Measurements from ENCODE around the gene LPAR1. TPM values are rescaled to one million over a fixed set of nuclear protein-coding genes. Genes with fewer than 3 reads are reported as not detected.

The LPAR1 gene
- total RNA-seq, 2 experiments from 2014 or later: not detected

DNA sequence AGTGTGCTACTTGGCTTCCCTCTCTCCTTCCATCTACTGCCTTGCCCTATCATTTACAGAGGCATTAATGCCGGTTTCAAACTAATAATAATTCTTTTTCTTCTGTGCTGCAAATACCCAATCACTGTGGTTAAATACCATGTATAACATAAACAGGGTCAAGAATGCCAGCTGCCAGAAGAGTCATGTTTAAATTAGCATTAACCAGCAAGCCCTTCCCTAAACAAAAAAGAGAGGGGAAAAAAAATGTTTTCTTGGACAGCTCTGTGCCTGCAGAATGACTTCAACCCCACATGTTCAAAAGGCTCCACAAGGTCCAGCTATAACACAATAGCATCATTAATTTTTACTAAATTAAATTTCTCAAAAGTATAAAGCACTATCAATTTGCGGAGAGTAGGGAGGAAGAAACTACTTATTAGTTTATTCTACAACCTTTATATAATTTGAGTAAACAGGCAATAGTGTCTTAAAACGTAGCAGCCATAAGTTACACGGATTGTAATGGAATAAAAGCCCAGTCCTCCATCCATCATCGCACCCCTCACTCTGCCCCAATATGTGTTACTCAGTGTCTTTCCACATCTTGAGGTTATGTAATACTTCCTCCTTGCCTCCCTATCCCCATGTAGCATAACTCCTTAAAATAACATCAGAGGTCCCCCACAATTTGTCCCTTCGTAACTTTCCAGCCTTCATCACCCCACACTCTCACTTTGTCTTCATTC, 3.9 kb downstream of the LPAR1 start:
- Mint-ChIP-seq H3K4me3 (no peak overlapping the region), H3K36me3 (peaks cover 1% of the 10 kb centered on the region), H3K4me1 (peaks cover 10% of the 10 kb centered on the region), H3K9me3 (ENCODE audit: low read depth) (peaks cover 1% of the 10 kb centered on the region), H3K27me3 (peaks cover 24% of the 10 kb centered on the region), H3K27ac (no peak overlapping the region)
- ATAC-seq (no peak), DNase-seq (no peak)
- CTCF ChIA-PET: no interaction called here

DNA sequence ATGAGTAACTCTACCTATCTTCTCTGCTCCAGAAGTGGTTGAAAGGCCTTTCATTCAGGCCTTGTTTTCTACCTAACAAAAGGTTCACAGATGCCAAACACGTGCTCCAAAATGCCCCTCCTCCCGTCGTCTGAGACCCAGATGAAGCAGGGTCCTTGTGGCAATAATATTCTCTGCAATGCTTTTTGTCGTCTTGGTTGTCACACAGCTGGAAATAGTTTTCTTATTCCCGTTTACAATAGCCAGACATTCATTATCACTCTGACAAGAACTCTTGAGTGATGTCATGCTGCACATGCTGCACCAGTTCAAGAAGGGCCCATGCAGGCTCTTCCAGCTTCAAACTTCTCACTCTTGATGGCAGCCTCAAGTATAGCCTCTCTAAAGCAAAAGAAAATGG, 7.8 kb downstream of the LPAR1 start:
- DNase-seq (no peak), ATAC-seq (no peak)
- Mint-ChIP-seq H3K27ac (no peak overlapping the region), H3K4me3 (no peak overlapping the region), H3K4me1 (peaks cover 5% of the 10 kb centered on the region), H3K36me3 (no peaks in the 10 kb centered on the region), H3K9me3 (ENCODE audit: low read depth) (peaks cover 3% of the 10 kb centered on the region), H3K27me3 (no peaks in the 10 kb centered on the region)
- CTCF ChIA-PET: no interaction called here

DNA sequence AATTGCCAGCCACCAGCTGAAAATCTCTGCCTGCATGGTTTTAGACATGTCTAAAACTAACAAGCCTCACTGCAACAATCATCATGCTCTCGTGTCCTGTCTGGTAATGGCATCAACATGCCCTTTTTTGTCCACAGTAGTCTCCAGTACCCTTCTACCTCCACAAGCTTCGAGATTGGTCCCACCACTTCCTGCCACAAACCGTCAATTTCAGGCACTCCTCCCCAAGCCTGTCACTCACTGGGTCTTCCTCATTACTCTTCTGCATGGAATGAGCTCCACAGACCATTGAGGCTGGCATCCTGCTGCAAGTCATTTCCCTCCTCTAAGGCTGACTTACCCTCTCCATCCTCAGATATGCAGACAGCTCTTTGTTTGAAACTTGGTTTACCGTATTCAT, 9.0 kb downstream of the LPAR1 start:
- no peaks in the 10 kb centered on the region for H3K27me3 Mint-ChIP-seq
- peaks cover 6% of the 10 kb centered on the region for H3K9me3 Mint-ChIP-seq (ENCODE audit: low read depth)
- H3K36me3 Mint-ChIP-seq: no peaks in the 10 kb centered on the region
- H3K4me1 Mint-ChIP-seq: peaks cover 5% of the 10 kb centered on the region
- H3K4me3 Mint-ChIP-seq: no peak overlapping the region
- no peak overlapping the region for H3K27ac Mint-ChIP-seq
- DNase-seq (peak; percentile 51), ATAC-seq (no peak)
- CTCF ChIA-PET: interaction anchor here (0.7 kb wide), 1 partner anchor 30 kb away, joined by 3 read pairs; no protein-coding TSS in a partner anchor

DNA sequence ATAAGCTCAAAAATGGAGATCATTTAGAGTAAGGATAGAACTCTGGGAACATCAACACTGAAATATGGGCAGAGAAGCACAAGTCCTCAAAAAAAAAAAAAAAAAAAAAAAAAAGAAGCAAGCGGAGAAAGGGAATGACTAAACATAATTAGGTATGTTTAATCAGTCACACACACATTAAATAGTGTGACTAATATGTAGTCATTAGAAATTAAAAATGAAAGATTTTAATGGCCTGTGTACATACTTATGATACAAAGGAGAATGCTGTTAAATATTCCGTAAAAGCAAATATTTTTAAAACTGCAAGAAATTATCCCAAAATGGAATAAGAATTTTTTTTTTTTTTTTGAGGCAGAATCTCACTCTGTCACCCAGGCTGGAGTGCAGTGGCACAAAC, 10.5 kb downstream of the LPAR1 start:
- H3K27ac Mint-ChIP-seq: no peak overlapping the region
- H3K4me1 Mint-ChIP-seq: peaks cover 5% of the 10 kb centered on the region
- H3K36me3 Mint-ChIP-seq: no peaks in the 10 kb centered on the region
- no peaks in the 10 kb centered on the region for H3K27me3 Mint-ChIP-seq
- no peak for DNase-seq
- CTCF ChIA-PET: no interaction called here
- peaks cover 8% of the 10 kb centered on the region for H3K9me3 Mint-ChIP-seq (ENCODE audit: low read depth)
- no peak for ATAC-seq
- no peak overlapping the region for H3K4me3 Mint-ChIP-seq

DNA sequence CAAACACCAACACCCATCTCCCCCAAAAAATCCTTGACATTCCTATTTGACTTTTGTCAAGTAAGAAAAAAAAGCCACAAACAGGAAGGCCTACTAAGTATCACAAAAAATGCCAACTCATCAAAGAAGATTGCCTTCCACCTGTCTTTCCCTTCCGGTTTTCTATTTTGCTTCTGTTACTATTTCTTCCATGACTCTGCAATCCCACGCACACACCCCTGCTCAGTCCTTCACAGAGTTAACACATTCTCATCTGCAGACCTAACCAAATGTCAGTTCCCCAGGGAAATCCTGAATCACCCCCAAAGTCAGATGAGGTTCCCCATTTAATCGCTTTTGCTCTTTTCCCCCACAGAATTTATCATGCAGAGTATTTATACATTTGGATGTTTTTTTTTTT, 15.1 kb downstream of the LPAR1 start:
- Mint-ChIP-seq H3K27ac (no peak overlapping the region), H3K36me3 (no peaks in the 10 kb centered on the region), H3K27me3 (no peaks in the 10 kb centered on the region), H3K9me3 (ENCODE audit: low read depth) (peaks cover 5% of the 10 kb centered on the region), H3K4me1 (no peaks in the 10 kb centered on the region), H3K4me3 (no peak overlapping the region)
- CTCF ChIA-PET: no interaction called here
- DNase-seq (no peak), ATAC-seq (no peak)

DNA sequence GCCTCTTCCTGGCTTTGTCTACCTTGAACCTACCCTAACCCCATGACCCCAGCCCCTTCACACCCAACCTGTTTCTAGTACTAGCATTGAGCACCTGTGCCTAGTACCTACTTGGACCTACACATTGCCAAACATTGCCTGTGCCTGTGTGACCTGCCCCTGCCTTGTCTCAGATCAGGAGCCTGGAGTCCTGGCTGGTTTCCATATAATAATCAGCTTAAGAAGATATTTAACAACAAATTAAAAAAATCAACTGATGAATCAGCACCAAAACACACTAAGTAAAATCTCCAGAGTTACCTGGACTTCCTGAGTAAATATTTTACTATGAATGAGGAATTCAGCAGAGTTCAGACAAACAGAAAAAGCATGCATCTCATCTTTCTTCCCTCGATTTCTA, 17.7 kb downstream of the LPAR1 start:
- H3K4me1 Mint-ChIP-seq: no peaks in the 10 kb centered on the region
- H3K4me3 Mint-ChIP-seq: no peak overlapping the region
- ATAC-seq (no peak), DNase-seq (no peak)
- CTCF ChIA-PET: no interaction called here
- no peaks in the 10 kb centered on the region for H3K27me3 Mint-ChIP-seq
- H3K9me3 Mint-ChIP-seq (ENCODE audit: low read depth): peaks cover 5% of the 10 kb centered on the region
- no peaks in the 10 kb centered on the region for H3K36me3 Mint-ChIP-seq
- no peak overlapping the region for H3K27ac Mint-ChIP-seq

DNA sequence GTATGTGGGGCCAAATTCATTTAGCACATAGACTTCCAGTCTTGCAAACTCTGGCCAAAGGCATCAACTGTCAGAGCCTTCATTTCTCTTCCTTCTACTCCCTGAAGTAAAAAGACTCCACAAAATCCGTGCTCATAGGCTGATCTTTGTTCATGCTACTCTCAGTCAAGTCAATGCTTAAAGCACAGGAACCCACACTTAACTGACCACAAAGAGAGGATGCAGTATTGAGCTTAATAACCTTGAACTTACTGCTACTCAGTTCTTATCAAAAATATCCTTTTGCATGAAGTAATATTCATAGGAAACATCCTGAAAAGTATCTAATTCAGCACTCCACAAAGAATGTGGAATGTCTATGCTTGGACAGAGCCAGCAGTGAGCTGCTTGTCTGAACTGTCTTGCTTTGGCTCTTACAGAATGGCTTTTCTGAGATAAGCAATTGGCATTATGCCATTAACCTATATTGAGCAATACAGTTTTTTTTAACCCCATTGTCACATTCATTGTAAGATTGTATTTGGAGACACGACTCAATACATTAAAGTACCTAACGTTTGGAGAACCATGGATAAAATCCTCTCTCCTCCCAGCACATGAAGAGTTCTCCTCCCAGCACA, 21.7 kb downstream of the LPAR1 start:
- DNase-seq (no peak), ATAC-seq (no peak)
- H3K4me3 Mint-ChIP-seq: no peak overlapping the region
- H3K27ac Mint-ChIP-seq: no peak overlapping the region
- CTCF ChIA-PET: no interaction called here
- no peaks in the 10 kb centered on the region for H3K9me3 Mint-ChIP-seq (ENCODE audit: low read depth)
- H3K4me1 Mint-ChIP-seq: no peaks in the 10 kb centered on the region
- no peaks in the 10 kb centered on the region for H3K36me3 Mint-ChIP-seq
- H3K27me3 Mint-ChIP-seq: no peaks in the 10 kb centered on the region

DNA sequence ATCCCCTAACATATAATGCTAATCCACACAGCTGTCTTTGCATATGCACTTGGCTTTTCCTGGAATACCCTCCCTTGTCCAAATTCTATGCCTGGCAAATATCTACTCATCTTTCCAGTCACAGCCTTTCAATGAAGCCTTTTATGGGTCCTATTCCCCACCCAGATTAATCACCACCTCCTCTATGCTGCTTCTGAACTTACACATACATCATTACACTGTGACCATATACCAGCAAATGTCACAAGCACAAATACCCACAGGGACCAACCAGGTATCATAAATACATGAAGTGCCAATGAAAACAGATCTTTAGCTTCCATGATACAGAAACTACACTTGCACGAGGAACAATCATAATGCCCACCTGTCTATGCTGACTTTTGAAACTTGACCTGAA, 22.3 kb downstream of the LPAR1 start:
- Mint-ChIP-seq H3K4me3 (no peak overlapping the region), H3K9me3 (ENCODE audit: low read depth) (no peaks in the 10 kb centered on the region), H3K27me3 (no peaks in the 10 kb centered on the region), H3K27ac (no peak overlapping the region), H3K4me1 (no peaks in the 10 kb centered on the region), H3K36me3 (no peaks in the 10 kb centered on the region)
- no peak for ATAC-seq
- no peak for DNase-seq
- CTCF ChIA-PET: no interaction called here

DNA sequence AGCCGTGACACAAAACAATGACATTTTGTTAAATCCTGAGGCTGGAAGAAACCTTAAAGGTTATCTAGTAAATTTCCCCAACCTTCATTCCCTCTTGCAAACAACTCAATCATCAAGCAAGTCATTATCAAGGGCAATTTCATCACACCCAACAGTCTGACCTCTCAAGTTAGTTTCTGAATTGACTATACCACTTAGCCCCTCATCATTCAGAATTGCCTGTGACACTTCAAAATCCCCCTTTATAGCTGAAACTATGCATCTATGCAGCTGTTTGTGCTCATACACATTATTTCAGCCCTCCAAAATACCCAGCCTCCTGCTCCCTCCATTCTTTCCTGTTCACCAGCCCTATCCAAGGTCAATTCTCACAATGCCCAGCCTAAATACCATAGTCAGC, 24.6 kb downstream of the LPAR1 start:
- ATAC-seq: no peak
- Mint-ChIP-seq H3K9me3 (ENCODE audit: low read depth) (no peaks in the 10 kb centered on the region), H3K27ac (no peak overlapping the region), H3K27me3 (no peaks in the 10 kb centered on the region), H3K4me1 (no peaks in the 10 kb centered on the region), H3K36me3 (no peaks in the 10 kb centered on the region), H3K4me3 (no peak overlapping the region)
- CTCF ChIA-PET: interaction anchor here (0.5 kb wide), 1 partner anchor 502 kb away, joined by 3 read pairs; no protein-coding TSS in a partner anchor
- no peak for DNase-seq

DNA sequence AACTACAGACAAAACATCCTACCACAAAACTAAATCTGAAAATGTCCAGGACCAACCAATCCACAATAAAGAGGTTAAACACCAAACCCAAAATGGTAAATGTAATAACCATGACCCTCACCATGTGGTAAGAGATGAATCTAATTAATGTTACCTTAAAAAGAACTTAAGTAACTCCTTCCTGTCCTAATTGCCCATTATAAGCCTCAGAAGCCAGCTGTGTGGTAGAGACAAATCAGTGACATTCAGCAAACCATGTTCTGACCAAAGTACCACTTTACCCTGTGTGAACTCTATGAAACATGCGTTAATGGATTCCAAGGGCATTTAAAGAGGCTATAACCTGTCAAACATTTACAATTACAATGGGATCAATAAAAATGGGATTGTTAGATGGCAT, 25.0 kb downstream of the LPAR1 start:
- DNase-seq (no peak), ATAC-seq (no peak)
- Mint-ChIP-seq H3K27me3 (no peaks in the 10 kb centered on the region), H3K4me1 (no peaks in the 10 kb centered on the region), H3K27ac (no peak overlapping the region), H3K4me3 (no peak overlapping the region), H3K36me3 (no peaks in the 10 kb centered on the region), H3K9me3 (ENCODE audit: low read depth) (no peaks in the 10 kb centered on the region)
- CTCF ChIA-PET: interaction anchor here (0.5 kb wide), 1 partner anchor 501 kb away, joined by 3 read pairs; no protein-coding TSS in a partner anchor

DNA sequence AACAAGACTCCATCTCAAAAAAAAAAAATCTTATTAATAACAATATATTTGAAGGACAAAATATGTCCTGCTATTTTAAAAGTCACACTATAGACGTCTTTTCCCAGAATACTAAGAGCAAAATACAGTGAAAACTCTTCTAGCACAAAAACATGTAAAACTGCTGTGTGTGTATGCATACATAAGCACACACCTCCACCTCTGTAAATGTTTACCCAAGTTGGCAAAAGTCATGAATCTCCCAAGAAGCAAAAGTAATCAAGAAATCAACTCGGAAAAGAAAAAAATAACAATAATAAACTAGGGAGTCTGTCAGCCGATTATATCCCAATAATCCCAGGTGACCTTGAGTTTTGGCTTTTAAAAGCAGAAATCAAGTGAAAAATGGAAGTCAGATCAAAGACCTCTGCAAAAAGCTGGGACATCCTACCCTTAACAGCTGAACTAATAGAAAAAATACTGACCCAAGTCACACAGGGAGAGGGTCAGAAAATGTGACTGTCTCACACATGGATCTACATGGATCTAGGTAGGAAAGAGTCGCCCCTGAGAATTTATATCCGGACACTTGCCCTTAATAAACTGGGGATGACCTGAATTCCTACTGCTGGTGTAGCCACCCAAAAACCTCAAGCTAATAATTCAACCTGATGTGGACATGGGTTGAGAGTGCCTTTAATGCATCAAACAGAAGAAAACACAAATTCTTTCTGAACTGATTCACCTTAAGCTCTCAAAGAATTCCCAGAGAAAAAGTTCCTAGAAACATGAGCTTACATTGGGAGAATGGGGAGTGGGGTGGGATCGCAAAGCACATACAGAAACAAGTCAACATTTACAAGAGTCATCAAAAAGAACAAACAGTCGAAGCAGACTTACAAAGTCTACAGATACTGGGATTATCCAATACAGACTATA, 29.9 kb downstream of the LPAR1 start:
- H3K4me3 Mint-ChIP-seq: no peak overlapping the region
- H3K27ac Mint-ChIP-seq: no peak overlapping the region
- DNase-seq (no peak), ATAC-seq (no peak)
- H3K36me3 Mint-ChIP-seq: no peaks in the 10 kb centered on the region
- H3K27me3 Mint-ChIP-seq: no peaks in the 10 kb centered on the region
- CTCF ChIA-PET: no interaction called here
- peaks cover 5% of the 10 kb centered on the region for H3K9me3 Mint-ChIP-seq (ENCODE audit: low read depth)
- H3K4me1 Mint-ChIP-seq: no peaks in the 10 kb centered on the region

DNA sequence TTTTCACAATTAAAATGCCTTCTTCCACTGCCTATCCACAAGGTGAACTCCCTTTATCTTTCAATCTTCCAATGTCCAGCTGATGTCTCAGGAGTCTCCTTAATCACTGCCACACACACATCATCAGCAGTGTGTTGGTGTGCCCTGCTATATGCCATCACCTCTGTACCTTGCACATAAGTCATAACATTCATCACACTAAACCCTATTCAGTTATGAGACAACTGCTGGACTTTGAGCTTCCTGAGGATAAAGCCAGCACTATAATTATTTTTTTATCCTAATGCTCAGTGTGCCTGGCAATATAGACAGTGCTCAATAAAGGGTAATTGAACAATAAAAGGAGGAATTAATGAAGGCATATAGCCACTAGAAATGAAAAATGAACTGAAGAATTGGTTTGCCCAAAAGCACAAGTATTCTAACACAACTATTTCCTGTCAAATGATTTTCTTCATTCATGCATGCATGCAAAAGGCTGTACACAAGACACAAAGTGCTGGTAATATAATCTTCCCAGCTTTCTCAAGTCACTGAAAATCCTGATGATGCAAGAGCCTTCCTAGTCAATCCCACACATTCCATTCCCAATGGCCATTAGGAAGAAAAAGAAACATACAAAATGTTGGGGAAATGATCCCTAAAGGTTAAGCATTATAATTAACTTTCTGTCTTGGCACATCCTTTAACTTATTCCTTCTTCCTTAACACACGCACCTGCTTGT, 32.4 kb downstream of the LPAR1 start:
- Mint-ChIP-seq H3K4me1 (no peaks in the 10 kb centered on the region), H3K36me3 (no peaks in the 10 kb centered on the region), H3K27me3 (no peaks in the 10 kb centered on the region), H3K9me3 (ENCODE audit: low read depth) (peaks cover 5% of the 10 kb centered on the region), H3K4me3 (no peak overlapping the region), H3K27ac (no peak overlapping the region)
- ATAC-seq (no peak), DNase-seq (no peak)
- CTCF ChIA-PET: no interaction called here

DNA sequence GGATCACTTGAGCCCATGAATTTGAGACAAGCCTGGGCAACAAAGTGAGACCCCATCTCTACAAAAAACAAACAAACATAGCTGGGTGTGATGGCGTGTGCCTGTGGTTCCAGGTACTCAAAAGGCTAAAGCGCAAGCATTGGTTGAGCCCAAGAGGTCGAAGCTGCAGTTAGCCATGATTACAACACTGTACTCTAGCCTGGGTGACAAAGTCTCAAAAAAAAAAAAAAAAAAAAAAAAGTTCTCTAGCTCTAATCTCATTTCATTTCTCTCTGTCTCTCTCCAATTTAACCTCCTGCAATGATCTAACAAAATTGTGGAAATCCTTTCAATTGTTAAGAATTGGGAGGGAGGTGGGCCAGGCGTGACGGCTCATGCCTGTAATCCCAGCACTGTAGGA, 33.3 kb downstream of the LPAR1 start:
- CTCF ChIA-PET: no interaction called here
- no peak overlapping the region for H3K27ac Mint-ChIP-seq
- H3K27me3 Mint-ChIP-seq: no peaks in the 10 kb centered on the region
- no peak overlapping the region for H3K4me3 Mint-ChIP-seq
- H3K4me1 Mint-ChIP-seq: no peaks in the 10 kb centered on the region
- H3K9me3 Mint-ChIP-seq (ENCODE audit: low read depth): peaks cover 5% of the 10 kb centered on the region
- H3K36me3 Mint-ChIP-seq: no peaks in the 10 kb centered on the region
- DNase-seq (no peak), ATAC-seq (no peak)

Data from activated CD8-positive, alpha-beta memory T cell treated with anti-CD3 and anti-CD28 coated beads, Interleukin-2, amount 10 ng/mL, durations not matched to agents 7 days and 5 days (primary cell).